Measurements from ENCODE around the gene TNNC2.
A peak's percentile ranks its signal among the peaks of the same experiment; 100 is the strongest.
"Not testable (repeated sequence)": the region's sequence is repeated elsewhere in the genome, so short reads cannot be mapped to it uniquely, and the experiment has no call there.

TNNC2 gene

GRCh38 chr20:45817376-45818194 lies 9.5 kb downstream of the TNNC2 start:
- H3K27me3 ChIP-seq (ENCODE audit: insufficient read depth, low read length) = 0 out of 2 replicates have a peak, but pooled peaks cover 2% of the 10 kb centered on the region
- H3K27ac ChIP-seq (ENCODE audit: low read length) = no peak overlapping the region
- H3K4me1 ChIP-seq (ENCODE audit: insufficient read depth, low read length) = no peaks in the 10 kb centered on the region; the same call in 1 of the 2 replicates
- no peaks in the 10 kb centered on the region for H3K9me3 ChIP-seq (ENCODE audit: insufficient read depth, low read depth, low read length)
- H3K36me3 ChIP-seq (ENCODE audit: insufficient read depth, low read depth, low read length) = peaks cover 49% of the 10 kb centered on the region
- H3K4me3 ChIP-seq (ENCODE audit: low read length) = no peak overlapping the region
- no peak overlapping the region for H3K9ac ChIP-seq (ENCODE audit: low read depth, low read length)

- no peaks in the 10 kb centered on the region; the same call in 1 of the 2 replicates for H3K4me1 ChIP-seq (ENCODE audit: insufficient read depth, low read length)
- H3K36me3 ChIP-seq (ENCODE audit: insufficient read depth, low read depth, low read length) = peaks cover 49% of the 10 kb centered on the region
- no peaks in the 10 kb centered on the region for H3K27me3 ChIP-seq (ENCODE audit: insufficient read depth, low read length)
- no peaks in the 10 kb centered on the region for H3K9me3 ChIP-seq (ENCODE audit: insufficient read depth, low read depth, low read length)
- no peak overlapping the region for H3K4me3 ChIP-seq (ENCODE audit: low read length)
- H3K27ac ChIP-seq (ENCODE audit: low read length) = no peak overlapping the region
- no peak overlapping the region for H3K9ac ChIP-seq (ENCODE audit: low read depth, low read length)
Observed at GRCh38 chr20:45816951-45817350, 10.2 kb downstream of the TNNC2 start.

GRCh38 chr20:45814314-45814713 lies 12.8 kb downstream of the TNNC2 start:
- peaks cover 68% of the 10 kb centered on the region for H3K36me3 ChIP-seq (ENCODE audit: insufficient read depth, low read depth, low read length)
- no peak overlapping the region for H3K9ac ChIP-seq (ENCODE audit: low read depth, low read length)
- peak overlapping the region; percentile 36; the same call in 1 of the 2 replicates for H3K4me3 ChIP-seq (ENCODE audit: low read length)

GRCh38 chr20:45813489-45813888 lies 13.6 kb downstream of the TNNC2 start:
- no peak overlapping the region for H3K27ac ChIP-seq (ENCODE audit: low read length)
- no peaks in the 10 kb centered on the region for H3K4me1 ChIP-seq (ENCODE audit: insufficient read depth, low read length)
- peak overlapping the region; percentile 97 for H3K4me3 ChIP-seq (ENCODE audit: low read length)

More at GRCh38 chr20:45814314-45814713, 12.8 kb downstream of the TNNC2 start:
- Histone ChIP-seq H3K4me1 (ENCODE audit: insufficient read depth, low read length) (no peaks in the 10 kb centered on the region), H3K27ac (ENCODE audit: low read length) (no peak overlapping the region), H3K27me3 (ENCODE audit: insufficient read depth, low read length) (no peaks in the 10 kb centered on the region), H3K9me3 (ENCODE audit: insufficient read depth, low read depth, low read length) (no peaks in the 10 kb centered on the region)

GRCh38 chr20:45813006-45813340 lies 14.1 kb downstream of the TNNC2 start:
- peak overlapping the region; percentile 97 for H3K4me3 ChIP-seq (ENCODE audit: low read length)
- H3K27ac ChIP-seq (ENCODE audit: low read length) = peak overlapping the region; percentile 46
- peaks cover 78% of the 10 kb centered on the region for H3K36me3 ChIP-seq (ENCODE audit: insufficient read depth, low read depth, low read length)
- H3K27me3 ChIP-seq (ENCODE audit: insufficient read depth, low read length) = no peaks in the 10 kb centered on the region
- H3K9me3 ChIP-seq (ENCODE audit: insufficient read depth, low read depth, low read length) = no peaks in the 10 kb centered on the region
- H3K9ac ChIP-seq (ENCODE audit: low read depth, low read length) = peak overlapping the region; percentile 97
- H3K4me1 ChIP-seq (ENCODE audit: insufficient read depth, low read length) = no peaks in the 10 kb centered on the region

More at GRCh38 chr20:45813489-45813888, 13.6 kb downstream of the TNNC2 start:
- Histone ChIP-seq H3K36me3 (ENCODE audit: insufficient read depth, low read depth, low read length) (peaks cover 75% of the 10 kb centered on the region), H3K9ac (ENCODE audit: low read depth, low read length) (peak overlapping the region; percentile 97), H3K9me3 (ENCODE audit: insufficient read depth, low read depth, low read length) (no peaks in the 10 kb centered on the region), H3K27me3 (ENCODE audit: insufficient read depth, low read length) (no peaks in the 10 kb centered on the region)

GRCh38 chr20:45812157-45813005 lies 14.7 kb downstream of the TNNC2 start, which contains the start of gene UBE2C:
TSS of gene UBE2C (plus strand) at chr20:45812644. CDS start at chr20:45812696, 52 bp downstream.
- Histone ChIP-seq H3K27ac (ENCODE audit: low read length) (peak within 1 kb of the TSS; percentile 46), H3K4me3 (ENCODE audit: low read length) (peak within 1 kb of the TSS; percentile 97), H3K9me3 (ENCODE audit: insufficient read depth, low read depth, low read length) (no peaks in the 10 kb centered on the region), H3K9ac (ENCODE audit: low read depth, low read length) (peak within 1 kb of the TSS; percentile 97), H3K27me3 (ENCODE audit: insufficient read depth, low read length) (no peaks in the 10 kb centered on the region), H3K4me1 (ENCODE audit: insufficient read depth, low read length) (no peaks in the 10 kb centered on the region), H3K36me3 (ENCODE audit: insufficient read depth, low read depth, low read length) (peaks cover 80% of the 10 kb centered on the region)

- H3K4me3 ChIP-seq (ENCODE audit: low read length) = no peak overlapping the region
- H3K27me3 ChIP-seq (ENCODE audit: insufficient read depth, low read length) = no peaks in the 10 kb centered on the region
- no peaks in the 10 kb centered on the region for H3K4me1 ChIP-seq (ENCODE audit: insufficient read depth, low read length)
- H3K27ac ChIP-seq (ENCODE audit: low read length) = no peak overlapping the region
- H3K36me3 ChIP-seq (ENCODE audit: insufficient read depth, low read depth, low read length) = peaks cover 76% of the 10 kb centered on the region
- no peak overlapping the region for H3K9ac ChIP-seq (ENCODE audit: low read depth, low read length)
- H3K9me3 ChIP-seq (ENCODE audit: insufficient read depth, low read depth, low read length) = no peaks in the 10 kb centered on the region
Observed at GRCh38 chr20:45810191-45810970, 16.7 kb downstream of the TNNC2 start.

GRCh38 chr20:45801851-45802250 lies 25.3 kb downstream of the TNNC2 start:
- no peaks in the 10 kb centered on the region for H3K27me3 ChIP-seq (ENCODE audit: insufficient read depth, low read length)
- peaks cover 3% of the 10 kb centered on the region; the same call in 1 of the 2 replicates for H3K4me1 ChIP-seq (ENCODE audit: insufficient read depth, low read length)
- no peak overlapping the region for H3K4me3 ChIP-seq (ENCODE audit: low read length)
- no peak overlapping the region for H3K27ac ChIP-seq (ENCODE audit: low read length)
- no peaks in the 10 kb centered on the region for H3K9me3 ChIP-seq (ENCODE audit: insufficient read depth, low read depth, low read length)
- peaks cover 60% of the 10 kb centered on the region for H3K36me3 ChIP-seq (ENCODE audit: insufficient read depth, low read depth, low read length)
- H3K9ac ChIP-seq (ENCODE audit: low read depth, low read length) = no peak overlapping the region

GRCh38 chr20:45798935-45799642 lies 28.0 kb downstream of the TNNC2 start:
- Histone ChIP-seq H3K9me3 (ENCODE audit: insufficient read depth, low read depth, low read length) (no peaks in the 10 kb centered on the region), H3K36me3 (ENCODE audit: insufficient read depth, low read depth, low read length) (peaks cover 60% of the 10 kb centered on the region), H3K4me3 (ENCODE audit: low read length) (no peak overlapping the region), H3K27ac (ENCODE audit: low read length) (no peak overlapping the region), H3K4me1 (ENCODE audit: insufficient read depth, low read length) (peaks cover 3% of the 10 kb centered on the region; the same call in 1 of the 2 replicates), H3K9ac (ENCODE audit: low read depth, low read length) (no peak overlapping the region), H3K27me3 (ENCODE audit: insufficient read depth, low read length) (no peaks in the 10 kb centered on the region)

GRCh38 chr20:45797955-45798354 lies 29.2 kb downstream of the TNNC2 start:
- not testable (repeated sequence) for H3K27ac ChIP-seq (ENCODE audit: low read length); H3K4me3 ChIP-seq (ENCODE audit: low read length); H3K27me3 ChIP-seq (ENCODE audit: insufficient read depth, low read length); H3K9me3 ChIP-seq (ENCODE audit: insufficient read depth, low read depth, low read length); H3K4me1 ChIP-seq (ENCODE audit: insufficient read depth, low read length); H3K9ac ChIP-seq (ENCODE audit: low read depth, low read length)
- peaks cover 53% of the 10 kb centered on the region for H3K36me3 ChIP-seq (ENCODE audit: insufficient read depth, low read depth, low read length)

GRCh38 chr20:45797510-45797909 lies 29.6 kb downstream of the TNNC2 start:
- H3K27me3 ChIP-seq (ENCODE audit: insufficient read depth, low read length); H3K9me3 ChIP-seq (ENCODE audit: insufficient read depth, low read depth, low read length); H3K27ac ChIP-seq (ENCODE audit: low read length); H3K9ac ChIP-seq (ENCODE audit: low read depth, low read length); H3K4me1 ChIP-seq (ENCODE audit: insufficient read depth, low read length); H3K4me3 ChIP-seq (ENCODE audit: low read length): not testable (repeated sequence)
- H3K36me3 ChIP-seq (ENCODE audit: insufficient read depth, low read depth, low read length) = peaks cover 49% of the 10 kb centered on the region
